ENCODE results near the gene WNK2.
"Not testable (repeated sequence)": the region's sequence is repeated elsewhere in the genome, so short reads cannot be mapped to it uniquely, and the experiment has no call there.

The WNK2 gene

DNA sequence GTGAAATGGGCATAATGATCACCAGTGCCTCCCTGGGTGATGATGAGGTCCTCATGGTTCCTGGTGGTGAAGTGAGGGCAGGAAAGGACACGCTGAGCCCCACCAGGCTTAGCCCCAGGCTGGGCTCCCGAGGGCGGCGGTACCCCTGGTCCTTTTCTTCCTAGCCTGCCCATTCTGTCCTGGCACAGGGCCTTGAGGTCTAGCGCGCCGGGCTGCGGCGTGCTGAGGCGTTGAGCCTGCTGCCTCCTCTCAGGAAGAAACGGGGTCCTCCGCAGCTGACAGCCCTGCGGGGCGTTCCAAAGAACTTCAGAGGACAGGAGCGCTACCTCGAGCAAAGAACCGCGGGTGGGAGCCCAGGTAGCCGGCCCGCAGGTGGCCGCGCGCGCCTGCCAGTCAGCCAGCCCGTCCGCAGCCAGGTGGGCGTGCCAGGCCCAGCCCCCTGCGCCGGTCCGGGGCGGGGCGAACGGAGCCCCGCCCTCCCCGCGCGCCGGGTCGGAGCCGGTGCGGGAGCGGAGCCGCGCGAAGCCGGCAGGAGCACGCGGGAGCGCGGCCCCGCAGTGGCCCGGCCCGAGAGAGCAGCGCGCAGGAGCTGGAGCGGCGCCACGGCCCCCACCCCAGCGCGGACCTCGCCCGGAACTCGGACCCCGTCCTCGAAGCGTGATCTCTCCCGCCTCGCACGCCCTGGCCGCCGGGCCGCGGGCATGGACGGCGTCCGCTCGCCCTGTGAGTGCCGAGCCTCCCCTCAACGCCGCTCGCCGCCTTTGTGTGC lies at the start of gene WNK2:
WNK2 (plus strand) TSS at position 477 of the 769 bp plus-strand sequence. CDS start 791 bp downstream, outside the sequence.
- Histone ChIP-seq H3K9ac (ENCODE audit: low read depth in 1 of 2, low read length in 2 of 2) (peak within 1 kb of the TSS; percentile 44 to 57), H3K27ac (ENCODE audit: low read depth, low read length) (no peak within 1 kb of the TSS), H3K27me3 (ENCODE audit: control insufficient read depth in 1 of 2, insufficient read depth in 2 of 2, low read length in 2 of 2) (peaks cover 2 to 6% of the 10 kb centered on the region in 2 donors), H3K36me3 (ENCODE audit: control insufficient read depth in 1 of 2, insufficient read depth in 2 of 2, low read length in 2 of 2) (no peaks in the 10 kb centered on the region), H3K4me1 (ENCODE audit: control insufficient read depth in 1 of 2, insufficient read depth in 2 of 2, low read length in 2 of 2) (peaks cover 51 to 55% of the 10 kb centered on the region in 2 donors), H3K9me3 (ENCODE audit: control insufficient read depth in 1 of 2, low read length in 2 of 2) (no peaks in the 10 kb centered on the region), H3K4me3 (ENCODE audit: low read depth in 1 of 2, low read length in 2 of 2) (peak within 1 kb of the TSS; percentile 62 to 70)

DNA sequence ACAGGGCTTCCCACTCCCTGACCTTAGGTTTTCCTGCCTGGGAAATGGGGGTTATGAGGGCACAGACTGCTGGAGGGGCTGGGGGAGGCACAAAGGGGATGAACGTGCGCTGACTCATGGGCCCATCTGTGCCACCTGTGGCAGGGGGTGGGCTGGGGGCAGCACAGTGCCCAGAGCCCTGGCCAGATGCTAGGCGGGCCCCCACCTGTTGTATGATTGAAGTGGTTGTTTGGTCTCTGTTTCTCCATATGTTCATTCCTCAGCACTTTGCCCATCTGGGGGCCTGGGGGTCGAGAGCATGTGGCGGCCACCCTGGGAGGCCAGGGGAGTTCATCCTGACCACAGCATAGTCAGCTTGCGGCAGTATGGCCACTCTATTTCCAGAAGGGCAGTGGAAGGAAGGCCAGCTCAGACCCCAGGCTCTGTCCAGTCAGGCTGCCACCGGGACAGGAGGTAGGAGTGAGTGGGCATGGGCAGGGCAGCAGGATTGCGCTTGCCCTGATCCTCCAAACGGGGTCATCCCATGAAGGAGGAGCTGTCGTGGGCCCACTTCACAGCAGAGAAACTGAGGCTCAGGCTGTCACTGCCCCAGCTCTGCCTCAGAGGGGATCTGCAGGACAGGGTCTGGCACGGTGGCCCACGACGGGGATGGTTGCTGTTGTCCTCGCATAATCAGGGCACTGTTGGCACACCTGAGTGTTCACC lies 49.0 kb upstream of the WNK2 start:
- Histone ChIP-seq H3K9ac (ENCODE audit: low read depth in 1 of 2, low read length in 2 of 2) (peak overlapping the region; percentile 91 to 95), H3K27me3 (ENCODE audit: control insufficient read depth in 1 of 2, insufficient read depth in 2 of 2, low read length in 2 of 2) (no peaks in the 10 kb centered on the region), H3K4me1 (ENCODE audit: control insufficient read depth in 1 of 2, insufficient read depth in 2 of 2, low read length in 2 of 2) (peaks cover 42 to 54% of the 10 kb centered on the region in 2 donors), H3K36me3 (ENCODE audit: control insufficient read depth in 1 of 2, insufficient read depth in 2 of 2, low read length in 2 of 2) (no peaks in the 10 kb centered on the region), H3K9me3 (ENCODE audit: control insufficient read depth in 1 of 2, low read length in 2 of 2) (peaks cover 0 to 2% of the 10 kb centered on the region in 2 donors), H3K4me3 (ENCODE audit: low read depth in 1 of 2, low read length in 2 of 2) (peak overlapping the region; percentile 81 to 83), H3K27ac (ENCODE audit: low read depth, low read length) (peak overlapping the region; percentile 92)

DNA sequence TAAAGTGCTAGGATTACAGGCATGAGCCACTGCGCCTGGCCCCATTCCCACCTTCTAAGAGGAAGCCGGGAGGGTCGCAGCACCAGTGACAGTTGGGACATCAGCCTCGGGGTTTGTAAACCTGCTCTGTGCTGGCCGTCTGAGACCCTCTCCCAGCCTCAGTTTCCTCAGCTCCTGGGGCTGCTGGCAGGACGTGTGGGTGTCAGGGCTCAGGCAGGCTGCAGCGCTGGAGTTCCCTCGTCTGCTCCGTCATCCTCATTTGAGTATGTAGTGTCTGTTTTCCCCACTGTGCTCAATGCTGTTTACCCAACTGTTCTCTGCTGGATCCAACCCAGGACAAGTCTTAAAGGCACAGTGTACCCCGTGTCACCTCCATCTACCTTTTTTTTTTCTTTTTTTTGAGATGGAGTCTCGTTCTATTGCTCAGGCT lies 47.9 kb upstream of the WNK2 start:
- H3K27ac ChIP-seq (ENCODE audit: low read depth, low read length) = no peak overlapping the region
- H3K27me3 ChIP-seq (ENCODE audit: control insufficient read depth in 1 of 2, insufficient read depth in 2 of 2, low read length in 2 of 2) = no peaks in the 10 kb centered on the region
- H3K36me3 ChIP-seq (ENCODE audit: control insufficient read depth in 1 of 2, insufficient read depth in 2 of 2, low read length in 2 of 2) = no peaks in the 10 kb centered on the region
- peaks cover 0 to 2% of the 10 kb centered on the region in 2 donors for H3K9me3 ChIP-seq (ENCODE audit: control insufficient read depth in 1 of 2, low read length in 2 of 2)
- no peak overlapping the region for H3K9ac ChIP-seq (ENCODE audit: low read depth in 1 of 2, low read length in 2 of 2)
- peaks cover 33 to 43% of the 10 kb centered on the region in 2 donors for H3K4me1 ChIP-seq (ENCODE audit: control insufficient read depth in 1 of 2, insufficient read depth in 2 of 2, low read length in 2 of 2)
- H3K4me3 ChIP-seq (ENCODE audit: low read depth in 1 of 2, low read length in 2 of 2) = no peak overlapping the region

DNA sequence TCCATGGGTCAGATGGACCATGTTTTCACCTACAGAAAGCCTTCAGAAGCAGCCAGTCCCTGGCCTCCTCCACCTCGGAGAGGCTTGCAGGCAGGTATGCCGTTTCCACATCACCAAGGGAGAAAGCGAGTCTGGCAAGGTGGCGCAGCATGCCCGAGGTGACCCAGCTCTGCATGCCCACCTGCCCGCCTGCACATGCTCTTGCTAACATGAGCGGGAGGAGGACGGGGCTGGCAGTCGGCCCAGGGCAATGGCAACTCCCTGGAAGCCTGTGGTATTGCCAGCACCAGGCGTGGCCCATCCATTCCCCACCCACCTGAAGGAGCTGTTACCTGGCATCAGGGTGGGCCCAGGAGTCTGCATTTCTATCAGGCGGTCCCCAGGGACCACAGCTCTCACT lies 46.6 kb upstream of the WNK2 start:
- Histone ChIP-seq H3K27ac (ENCODE audit: low read depth, low read length) (no peak overlapping the region), H3K4me1 (ENCODE audit: control insufficient read depth in 1 of 2, insufficient read depth in 2 of 2, low read length in 2 of 2) (peaks cover 21 to 29% of the 10 kb centered on the region in 2 donors), H3K9ac (ENCODE audit: low read depth in 1 of 2, low read length in 2 of 2) (no peak overlapping the region)

DNA sequence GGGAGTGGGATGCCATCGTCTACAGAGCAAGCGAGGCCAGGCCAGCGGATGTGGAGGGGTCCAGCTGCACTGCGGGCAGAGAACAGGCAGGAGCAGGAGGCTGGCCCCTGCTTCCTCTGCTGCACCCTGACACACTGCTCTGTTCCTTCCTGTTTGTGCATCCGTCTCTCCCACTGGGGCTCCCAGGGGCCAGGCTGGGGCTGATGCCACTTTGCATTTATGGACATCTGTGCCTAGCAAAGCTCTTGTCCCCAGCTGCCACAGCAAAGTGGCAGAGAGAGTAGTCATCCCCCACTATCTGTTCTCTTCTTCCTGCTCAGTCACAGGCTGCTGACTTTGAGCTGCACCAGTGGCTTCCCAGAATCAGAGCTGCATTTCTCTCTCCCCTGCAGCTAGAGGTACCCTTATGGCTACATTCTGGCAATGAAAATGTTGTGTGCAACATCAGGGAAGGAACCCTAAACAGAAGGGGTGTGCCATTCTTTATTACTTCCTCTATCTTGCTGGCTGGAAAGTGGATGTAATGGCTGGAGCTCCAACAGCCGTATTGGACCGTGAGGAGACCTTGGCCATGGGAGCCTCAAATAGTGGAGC lies 45.7 kb upstream of the WNK2 start:
- no peaks in the 10 kb centered on the region for H3K27me3 ChIP-seq (ENCODE audit: control insufficient read depth in 1 of 2, insufficient read depth in 2 of 2, low read length in 2 of 2)
- no peak overlapping the region for H3K4me3 ChIP-seq (ENCODE audit: low read depth in 1 of 2, low read length in 2 of 2)
- H3K36me3 ChIP-seq (ENCODE audit: control insufficient read depth in 1 of 2, insufficient read depth in 2 of 2, low read length in 2 of 2) = no peaks in the 10 kb centered on the region
- H3K27ac ChIP-seq (ENCODE audit: low read depth, low read length) = no peak overlapping the region
- H3K4me1 ChIP-seq (ENCODE audit: control insufficient read depth in 1 of 2, insufficient read depth in 2 of 2, low read length in 2 of 2) = peaks cover 12 to 20% of the 10 kb centered on the region in 2 donors
- no peak overlapping the region for H3K9ac ChIP-seq (ENCODE audit: low read depth in 1 of 2, low read length in 2 of 2)
- peaks cover 0 to 2% of the 10 kb centered on the region in 2 donors for H3K9me3 ChIP-seq (ENCODE audit: control insufficient read depth in 1 of 2, low read length in 2 of 2)

More for the DNA sequence above, 46.6 kb upstream of the WNK2 start:
- peaks cover 0 to 2% of the 10 kb centered on the region in 2 donors for H3K9me3 ChIP-seq (ENCODE audit: control insufficient read depth in 1 of 2, low read length in 2 of 2)
- no peak overlapping the region for H3K4me3 ChIP-seq (ENCODE audit: low read depth in 1 of 2, low read length in 2 of 2)
- no peaks in the 10 kb centered on the region for H3K27me3 ChIP-seq (ENCODE audit: control insufficient read depth in 1 of 2, insufficient read depth in 2 of 2, low read length in 2 of 2)
- no peaks in the 10 kb centered on the region for H3K36me3 ChIP-seq (ENCODE audit: control insufficient read depth in 1 of 2, insufficient read depth in 2 of 2, low read length in 2 of 2)

DNA sequence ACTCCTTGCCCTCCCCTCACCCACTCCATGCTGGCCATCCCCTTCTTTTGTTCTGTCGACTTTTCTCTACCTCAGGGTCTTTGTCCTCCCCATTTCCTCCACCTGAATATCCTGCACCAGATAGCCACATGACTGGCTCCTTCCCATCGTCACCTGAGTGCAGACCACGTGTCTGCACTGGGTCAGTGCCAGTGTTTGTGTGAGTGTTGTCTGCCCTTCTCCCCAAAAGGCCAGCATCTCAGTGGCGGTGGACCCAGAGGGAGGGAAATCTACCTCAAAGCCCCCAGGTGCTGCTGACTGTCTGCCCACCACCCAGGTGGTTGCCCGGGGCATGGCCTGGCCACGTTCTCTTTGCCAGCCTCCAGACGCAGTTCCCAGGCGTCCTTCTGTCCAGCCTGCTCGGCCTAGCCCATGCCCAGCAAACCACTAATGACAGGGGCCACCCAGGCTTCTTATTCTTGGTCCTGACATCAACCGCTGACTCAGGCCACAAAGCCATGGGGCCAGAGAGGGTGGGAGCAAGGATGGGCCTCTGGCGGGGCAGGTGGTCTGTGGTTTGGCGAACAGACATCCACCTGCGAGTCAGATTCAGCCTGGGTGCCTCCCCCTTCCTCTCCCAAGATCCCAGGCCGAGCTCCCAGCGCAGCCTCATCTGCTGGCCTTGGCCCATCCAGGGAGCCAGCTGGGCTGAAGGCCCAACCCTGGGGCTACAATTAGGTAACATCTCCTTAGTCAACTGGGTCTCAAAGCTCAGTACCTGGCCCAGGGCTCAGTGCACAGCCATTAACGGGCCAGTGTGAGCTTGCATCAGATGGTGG lies 44.4 kb upstream of the WNK2 start:
- Histone ChIP-seq H3K9me3 (ENCODE audit: control insufficient read depth in 1 of 2, low read length in 2 of 2) (peaks cover 0 to 2% of the 10 kb centered on the region in 2 donors), H3K36me3 (ENCODE audit: control insufficient read depth in 1 of 2, insufficient read depth in 2 of 2, low read length in 2 of 2) (no peaks in the 10 kb centered on the region), H3K27ac (ENCODE audit: low read depth, low read length) (no peak overlapping the region), H3K27me3 (ENCODE audit: control insufficient read depth in 1 of 2, insufficient read depth in 2 of 2, low read length in 2 of 2) (no peaks in the 10 kb centered on the region), H3K4me1 (ENCODE audit: control insufficient read depth in 1 of 2, insufficient read depth in 2 of 2, low read length in 2 of 2) (peaks cover 17 to 19% of the 10 kb centered on the region in 2 donors), H3K9ac (ENCODE audit: low read depth in 1 of 2, low read length in 2 of 2) (no peak overlapping the region), H3K4me3 (ENCODE audit: low read depth in 1 of 2, low read length in 2 of 2) (no peak overlapping the region)

DNA sequence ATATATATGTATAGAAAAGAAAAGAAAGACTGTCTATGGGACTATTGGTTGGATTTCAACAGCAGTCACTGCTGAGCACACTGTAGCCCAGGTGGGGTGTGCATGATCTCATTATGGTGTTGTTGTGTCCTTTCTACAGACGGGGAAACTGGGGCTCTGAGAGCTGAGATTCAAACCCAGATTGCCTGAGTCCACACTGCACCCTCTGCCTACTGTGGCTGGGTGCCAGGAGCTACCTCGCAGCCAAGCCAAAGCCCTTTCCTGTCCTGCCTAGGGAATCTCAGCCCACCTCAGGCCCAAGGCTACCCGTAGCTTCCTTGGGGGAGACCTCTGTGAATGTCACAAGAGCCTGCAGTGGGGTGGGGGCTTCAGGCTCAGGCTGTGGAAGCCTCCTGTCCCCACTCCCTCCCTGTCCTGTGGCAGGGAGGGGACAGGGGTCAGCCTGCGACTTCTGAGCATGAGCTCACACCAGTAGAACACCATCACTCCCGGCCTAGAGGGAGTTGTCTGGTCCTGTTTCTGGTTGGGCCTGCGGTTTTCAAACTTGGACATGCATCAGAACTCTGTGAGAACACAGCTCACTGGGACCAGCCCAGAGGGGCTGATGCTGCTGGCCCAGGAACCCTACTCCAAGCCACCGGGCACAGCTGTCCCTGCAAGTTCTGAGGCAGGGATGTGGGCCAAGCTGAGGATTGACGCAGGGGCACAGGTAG lies 42.0 kb upstream of the WNK2 start:
- Histone ChIP-seq H3K4me3 (ENCODE audit: low read depth in 1 of 2, low read length in 2 of 2) (no peak overlapping the region), H3K9ac (ENCODE audit: low read depth in 1 of 2, low read length in 2 of 2) (no peak overlapping the region), H3K36me3 (ENCODE audit: control insufficient read depth in 1 of 2, insufficient read depth in 2 of 2, low read length in 2 of 2) (no peaks in the 10 kb centered on the region), H3K27me3 (ENCODE audit: control insufficient read depth in 1 of 2, insufficient read depth in 2 of 2, low read length in 2 of 2) (no peaks in the 10 kb centered on the region), H3K27ac (ENCODE audit: low read depth, low read length) (no peak overlapping the region), H3K4me1 (ENCODE audit: control insufficient read depth in 1 of 2, insufficient read depth in 2 of 2, low read length in 2 of 2) (peaks cover 5 to 8% of the 10 kb centered on the region in 2 donors), H3K9me3 (ENCODE audit: control insufficient read depth in 1 of 2, low read length in 2 of 2) (peaks cover 0 to 2% of the 10 kb centered on the region in 2 donors)

DNA sequence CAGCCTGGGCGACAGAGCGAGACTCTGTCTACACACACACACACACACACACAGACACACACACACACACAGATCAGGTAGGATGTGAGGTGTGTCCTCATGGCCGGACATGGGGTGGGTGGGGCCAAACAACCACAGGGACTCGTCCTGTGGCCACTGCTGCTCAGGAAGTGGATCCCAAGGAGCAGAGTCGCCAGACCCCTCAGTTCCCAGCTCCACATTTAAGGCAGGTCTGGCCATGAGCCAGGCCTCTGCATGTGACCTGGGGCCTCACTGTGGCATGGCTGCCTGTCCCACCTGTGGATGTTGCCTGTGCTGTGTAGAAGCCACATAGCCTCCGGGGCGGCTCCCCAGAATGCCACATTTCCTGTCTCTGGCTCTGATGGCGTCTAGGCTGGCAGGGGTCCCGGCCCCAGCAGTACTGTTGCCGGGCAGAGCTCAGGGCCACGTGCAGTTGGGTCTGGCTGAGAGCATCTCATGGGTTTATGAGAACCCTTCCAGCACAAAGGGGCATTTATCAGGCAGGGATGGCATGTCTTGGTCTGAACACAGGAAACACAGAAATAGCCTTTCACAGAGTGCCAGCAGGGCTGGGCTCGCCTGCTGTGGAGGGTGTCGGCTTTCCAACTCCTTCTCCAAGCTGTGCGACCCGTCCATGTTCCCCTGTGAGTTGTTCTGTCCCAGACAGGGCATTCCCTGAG lies 40.0 kb upstream of the WNK2 start:
- H3K9me3 ChIP-seq (ENCODE audit: control insufficient read depth in 1 of 2, low read length in 2 of 2) = no peaks in the 10 kb centered on the region
- no peak overlapping the region for H3K27ac ChIP-seq (ENCODE audit: low read depth, low read length)
- no peak overlapping the region for H3K4me3 ChIP-seq (ENCODE audit: low read depth in 1 of 2, low read length in 2 of 2)
- no peaks in the 10 kb centered on the region for H3K36me3 ChIP-seq (ENCODE audit: control insufficient read depth in 1 of 2, insufficient read depth in 2 of 2, low read length in 2 of 2)
- no peaks in the 10 kb centered on the region for H3K27me3 ChIP-seq (ENCODE audit: control insufficient read depth in 1 of 2, insufficient read depth in 2 of 2, low read length in 2 of 2)
- H3K9ac ChIP-seq (ENCODE audit: low read depth in 1 of 2, low read length in 2 of 2) = no peak overlapping the region
- peaks cover 5 to 8% of the 10 kb centered on the region in 2 donors for H3K4me1 ChIP-seq (ENCODE audit: control insufficient read depth in 1 of 2, insufficient read depth in 2 of 2, low read length in 2 of 2)

DNA sequence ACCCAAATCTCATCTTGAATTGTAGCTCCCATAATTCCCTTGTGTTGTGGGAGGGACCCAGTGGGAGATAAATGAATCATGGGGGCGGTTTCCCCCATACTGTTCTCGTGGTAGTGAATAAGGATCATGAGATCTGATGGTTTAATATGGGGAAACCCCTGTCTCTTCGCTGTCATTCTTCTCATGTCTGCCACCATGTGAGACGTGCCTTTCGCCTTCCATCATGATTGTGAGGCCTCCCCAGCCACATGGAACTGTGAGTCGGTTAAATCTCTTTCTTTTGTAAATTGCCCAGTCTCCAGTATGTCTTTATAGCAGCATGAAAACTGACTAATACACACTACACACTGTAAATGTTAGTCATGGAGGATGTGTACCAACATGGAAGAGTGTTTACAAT lies 37.2 kb upstream of the WNK2 start:
- H3K36me3 ChIP-seq (ENCODE audit: control insufficient read depth in 1 of 2, insufficient read depth in 2 of 2, low read length in 2 of 2); H3K9ac ChIP-seq (ENCODE audit: low read depth in 1 of 2, low read length in 2 of 2); H3K27ac ChIP-seq (ENCODE audit: low read depth, low read length); H3K9me3 ChIP-seq (ENCODE audit: control insufficient read depth in 1 of 2, low read length in 2 of 2); H3K27me3 ChIP-seq (ENCODE audit: control insufficient read depth in 1 of 2, insufficient read depth in 2 of 2, low read length in 2 of 2); H3K4me3 ChIP-seq (ENCODE audit: low read depth in 1 of 2, low read length in 2 of 2); H3K4me1 ChIP-seq (ENCODE audit: control insufficient read depth in 1 of 2, insufficient read depth in 2 of 2, low read length in 2 of 2): not testable (repeated sequence)
